HG02623 (cell line): ENCODE results near the gene PANK1.
A peak's percentile ranks its signal among the peaks of the same experiment; 100 is the strongest.

ENCODE experiments used
- ATAC-seq: cut with Tn5 transposase; IDR thresholded peaks from one replicate; pipeline ENCODE4 v1.9.1; 2021; ENCODE audit warnings: moderate library complexity; ENCODE audit not compliant: unreplicated experiment

PANK1 gene

GRCh38 chr10:89644967-89645741 lies at the start of gene PANK1:
Gene PANK1 (minus strand): TSS chr10:89645242. CDS start chr10:89644891, 351 bp downstream.
- peak; percentile 31 for ATAC-seq

- no peak for ATAC-seq
Observed at GRCh38 chr10:89693176-89693575, 48.1 kb upstream of the PANK1 start.

- no peak for ATAC-seq
Observed at GRCh38 chr10:89692416-89692815, 47.4 kb upstream of the PANK1 start.

GRCh38 chr10:89690027-89690426 lies 45.0 kb upstream of the PANK1 start:
- no peak for ATAC-seq

GRCh38 chr10:89685936-89686335 lies 40.9 kb upstream of the PANK1 start:
- no peak for ATAC-seq

- ATAC-seq = no peak
Observed at GRCh38 chr10:89684604-89685003, 39.6 kb upstream of the PANK1 start.

- ATAC-seq = no peak
Observed at GRCh38 chr10:89683883-89684282, 38.8 kb upstream of the PANK1 start.

- ATAC-seq = peak; percentile 63
Observed at GRCh38 chr10:89679986-89680385, 34.9 kb upstream of the PANK1 start.

- no peak for ATAC-seq
Observed at GRCh38 chr10:89677341-89677740, 32.3 kb upstream of the PANK1 start.

- ATAC-seq = no peak
Observed at GRCh38 chr10:89670926-89671325, 25.9 kb upstream of the PANK1 start.

- no peak for ATAC-seq
Observed at GRCh38 chr10:89669985-89670384, 24.9 kb upstream of the PANK1 start.

- ATAC-seq = no peak
Observed at GRCh38 chr10:89668386-89669071, 23.5 kb upstream of the PANK1 start.

GRCh38 chr10:89666138-89666537 lies 21.1 kb upstream of the PANK1 start:
- ATAC-seq = no peak

GRCh38 chr10:89665302-89665701 lies 20.3 kb upstream of the PANK1 start:
- ATAC-seq = no peak

- no peak for ATAC-seq
Observed at GRCh38 chr10:89664203-89664602, 19.2 kb upstream of the PANK1 start.

GRCh38 chr10:89663144-89663543 lies 18.1 kb upstream of the PANK1 start:
- no peak for ATAC-seq

GRCh38 chr10:89662596-89662995 lies 17.6 kb upstream of the PANK1 start:
- no peak for ATAC-seq

GRCh38 chr10:89659143-89660131 lies 14.4 kb upstream of the PANK1 start:
- no peak for ATAC-seq

GRCh38 chr10:89657302-89657701 lies 12.3 kb upstream of the PANK1 start:
- no peak for ATAC-seq

- no peak for ATAC-seq
Observed at GRCh38 chr10:89655722-89656121, 10.7 kb upstream of the PANK1 start.

- ATAC-seq = peak; percentile 54
Observed at GRCh38 chr10:89653410-89653869, 8.4 kb upstream of the PANK1 start.
